Type B pancreatic cell (in vitro differentiated cells): ENCODE results near the gene RBP3. TPM values are rescaled to one million over a fixed set of nuclear protein-coding genes. Genes with fewer than 3 reads are reported as not detected.

Experiments used
- DNase-seq: peaks from one replicate; pipeline ENCODE4 v3.0.0; 2021; ENCODE audit warnings: mixed read lengths; ENCODE audit not compliant: unreplicated experiment; ENCODE audit errors: extremely low spot score
- H3K27ac Mint-ChIP-seq: 2 replicates; pipeline ENCODE4 v1.8.0; 2021; ENCODE audit warnings: mild to moderate bottlenecking, mixed read lengths
- H3K27me3 Mint-ChIP-seq: 2 replicates; pipeline ENCODE4 v1.8.0; 2021; ENCODE audit warnings: mixed read lengths
- H3K36me3 Mint-ChIP-seq: 2 replicates; pipeline ENCODE4 v1.8.0; 2021; ENCODE audit warnings: mixed read lengths
- H3K4me1 Mint-ChIP-seq: one replicate; pipeline ENCODE4 v1.8.0; 2021; ENCODE audit warnings: mixed read lengths; ENCODE audit not compliant: unreplicated experiment
- H3K4me3 Mint-ChIP-seq: 2 replicates; pipeline ENCODE4 v1.8.0; 2021; ENCODE audit warnings: mild to moderate bottlenecking, mixed read lengths
- H3K9me3 Mint-ChIP-seq: 2 replicates; pipeline ENCODE4 v1.8.0; 2021; ENCODE audit warnings: mixed read lengths
- total RNA-seq: library from RNA; stranded (reverse); gene quantifications from 2 replicates; pipeline ENCODE4 v1.2.1, GENCODE V29; 2021; ENCODE audit warnings: low replicate concordance
- TF ChIP-seq, protein P1 (sequence below): fragments of 200-600 bp; sonication (generic); conservative IDR thresholded peaks from 2 replicates; pipeline ENCODE4 v1.5.0; 2021; ENCODE audit warnings: antibody characterized with exemption, mild to moderate bottlenecking

RBP3 gene
- total RNA-seq, 1 donor from 2014 or later, result not detected

DNA sequence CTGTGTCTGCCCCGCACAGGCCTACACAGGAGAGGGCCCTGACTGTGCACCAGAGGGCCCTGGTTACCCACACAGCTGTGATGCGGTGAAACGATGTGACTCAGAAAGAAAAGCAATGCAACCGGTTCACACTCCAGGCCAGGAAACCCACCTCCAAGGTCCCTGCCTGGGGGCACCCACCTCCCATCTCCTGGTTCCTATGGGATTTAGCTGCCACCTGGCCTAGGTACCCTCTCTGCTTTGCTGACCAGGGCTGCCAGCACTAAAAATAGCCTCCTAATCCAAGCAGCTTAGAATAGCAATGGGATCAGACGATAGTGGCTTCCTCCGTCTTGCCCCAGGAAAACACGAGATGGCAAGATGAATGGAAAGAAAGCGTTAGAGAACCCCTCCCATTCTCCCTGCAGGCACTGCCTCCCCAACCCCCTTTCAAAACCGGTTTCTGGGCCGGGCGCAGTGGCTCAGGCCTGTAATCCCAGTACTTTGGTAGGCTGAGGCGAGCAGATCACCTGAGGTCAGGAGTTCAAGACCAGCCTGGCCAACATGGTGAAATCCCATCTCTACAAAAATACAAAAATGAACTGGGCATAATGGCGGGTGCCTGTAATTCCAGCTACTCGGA, 12.4 kb downstream of the RBP3 start:
- H3K27me3 Mint-ChIP-seq, result no peaks in the 10 kb centered on the region
- peak; percentile 54 for DNase-seq
- H3K4me3 Mint-ChIP-seq, result no peak overlapping the region
- H3K4me1 Mint-ChIP-seq, result peaks cover 7% of the 10 kb centered on the region
- H3K9me3 Mint-ChIP-seq, result no peaks in the 10 kb centered on the region
- H3K36me3 Mint-ChIP-seq, result no peaks in the 10 kb centered on the region
- TF ChIP-seq, protein P1, sequence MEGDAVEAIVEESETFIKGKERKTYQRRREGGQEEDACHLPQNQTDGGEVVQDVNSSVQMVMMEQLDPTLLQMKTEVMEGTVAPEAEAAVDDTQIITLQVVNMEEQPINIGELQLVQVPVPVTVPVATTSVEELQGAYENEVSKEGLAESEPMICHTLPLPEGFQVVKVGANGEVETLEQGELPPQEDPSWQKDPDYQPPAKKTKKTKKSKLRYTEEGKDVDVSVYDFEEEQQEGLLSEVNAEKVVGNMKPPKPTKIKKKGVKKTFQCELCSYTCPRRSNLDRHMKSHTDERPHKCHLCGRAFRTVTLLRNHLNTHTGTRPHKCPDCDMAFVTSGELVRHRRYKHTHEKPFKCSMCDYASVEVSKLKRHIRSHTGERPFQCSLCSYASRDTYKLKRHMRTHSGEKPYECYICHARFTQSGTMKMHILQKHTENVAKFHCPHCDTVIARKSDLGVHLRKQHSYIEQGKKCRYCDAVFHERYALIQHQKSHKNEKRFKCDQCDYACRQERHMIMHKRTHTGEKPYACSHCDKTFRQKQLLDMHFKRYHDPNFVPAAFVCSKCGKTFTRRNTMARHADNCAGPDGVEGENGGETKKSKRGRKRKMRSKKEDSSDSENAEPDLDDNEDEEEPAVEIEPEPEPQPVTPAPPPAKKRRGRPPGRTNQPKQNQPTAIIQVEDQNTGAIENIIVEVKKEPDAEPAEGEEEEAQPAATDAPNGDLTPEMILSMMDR, result no peak
- H3K27ac Mint-ChIP-seq, result no peak overlapping the region

GRCh38 chr10:47361293-47361692, 13.1 kb downstream of the RBP3 start:
- peak; percentile 66 for DNase-seq
- TF ChIP-seq, protein P1, result peak; percentile 85
- H3K9me3 Mint-ChIP-seq, result no peaks in the 10 kb centered on the region
- peaks cover 3% of the 10 kb centered on the region for H3K27me3 Mint-ChIP-seq
- H3K27ac Mint-ChIP-seq, result no peak overlapping the region
- H3K36me3 Mint-ChIP-seq, result no peaks in the 10 kb centered on the region
- peaks cover 7% of the 10 kb centered on the region for H3K4me1 Mint-ChIP-seq
- no peak overlapping the region for H3K4me3 Mint-ChIP-seq

DNA sequence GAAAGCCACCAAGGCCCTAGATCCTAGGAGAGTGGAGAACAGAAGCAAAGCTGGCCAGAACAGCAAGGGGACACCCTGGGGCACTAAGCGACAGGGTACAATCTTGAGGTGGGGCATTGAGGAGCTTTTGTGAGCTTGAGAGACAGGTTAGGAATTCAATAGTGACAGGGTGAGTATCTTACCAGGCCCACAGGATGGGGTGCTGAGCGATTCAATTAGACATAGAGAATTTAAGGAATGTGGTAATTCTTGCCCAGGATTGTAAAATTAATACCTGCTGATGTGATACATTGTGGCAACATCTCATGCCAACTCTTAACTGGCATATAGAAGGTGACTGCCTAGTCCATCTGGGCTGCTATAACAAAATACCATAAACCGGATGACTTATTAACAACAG, 14.0 kb downstream of the RBP3 start:
- no peak overlapping the region for H3K4me3 Mint-ChIP-seq
- TF ChIP-seq, protein P1, result no peak
- H3K4me1 Mint-ChIP-seq, result peaks cover 7% of the 10 kb centered on the region
- no peaks in the 10 kb centered on the region for H3K36me3 Mint-ChIP-seq
- no peak overlapping the region for H3K27ac Mint-ChIP-seq
- peaks cover 3% of the 10 kb centered on the region for H3K27me3 Mint-ChIP-seq
- peak; percentile 24 for DNase-seq
- no peaks in the 10 kb centered on the region for H3K9me3 Mint-ChIP-seq

- Mint-ChIP-seq H3K4me3 (no peak overlapping the region), H3K27ac (no peak overlapping the region), H3K36me3 (no peaks in the 10 kb centered on the region), H3K27me3 (peaks cover 3% of the 10 kb centered on the region), H3K4me1 (peaks cover 7% of the 10 kb centered on the region), H3K9me3 (no peaks in the 10 kb centered on the region)
- TF ChIP-seq, protein P1, result no peak
- no peak for DNase-seq
Measured at GRCh38 chr10:47363781-47364180, 15.6 kb downstream of the RBP3 start.

DNA sequence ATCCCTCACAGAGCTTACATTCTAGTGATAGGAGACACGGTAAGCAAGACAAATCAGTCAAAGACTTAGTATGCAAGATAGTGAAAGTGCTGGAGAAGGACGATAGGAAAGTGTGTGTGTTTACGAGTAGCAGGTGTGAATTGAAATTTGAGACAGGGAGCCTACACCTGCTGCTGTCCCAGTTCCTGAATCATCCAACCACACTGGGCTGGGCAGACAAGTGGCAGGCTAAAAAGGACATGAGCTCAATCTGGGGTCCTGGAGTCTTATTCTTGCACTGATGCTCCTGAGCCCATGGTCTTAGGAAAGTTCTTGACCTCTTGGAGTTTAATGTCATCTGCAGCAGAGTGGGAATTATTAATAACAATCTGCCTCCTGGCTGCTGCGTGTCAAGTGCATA, 16.2 kb downstream of the RBP3 start:
- Mint-ChIP-seq H3K9me3 (no peaks in the 10 kb centered on the region), H3K4me1 (peaks cover 7% of the 10 kb centered on the region), H3K27ac (no peak overlapping the region), H3K36me3 (no peaks in the 10 kb centered on the region), H3K27me3 (peaks cover 3% of the 10 kb centered on the region), H3K4me3 (no peak overlapping the region)
- no peak for DNase-seq
- TF ChIP-seq, protein P1, result no peak
